GM18507 (cell line): ENCODE results near the gene TMED7.

Experiments
- DNase-seq: peaks from one replicate; pipeline ENCODE4 v3.0.0; 2011; ENCODE audit warnings: low read depth; ENCODE audit not compliant: insufficient read length; ENCODE audit errors: extremely low spot score
- FAIRE-seq: peaks from 2 replicates; lab custom pipeline; 2011; peaks lifted over from hg19 to GRCh38; lab: Jason Lieb, UNC

Gene TMED7

DNA sequence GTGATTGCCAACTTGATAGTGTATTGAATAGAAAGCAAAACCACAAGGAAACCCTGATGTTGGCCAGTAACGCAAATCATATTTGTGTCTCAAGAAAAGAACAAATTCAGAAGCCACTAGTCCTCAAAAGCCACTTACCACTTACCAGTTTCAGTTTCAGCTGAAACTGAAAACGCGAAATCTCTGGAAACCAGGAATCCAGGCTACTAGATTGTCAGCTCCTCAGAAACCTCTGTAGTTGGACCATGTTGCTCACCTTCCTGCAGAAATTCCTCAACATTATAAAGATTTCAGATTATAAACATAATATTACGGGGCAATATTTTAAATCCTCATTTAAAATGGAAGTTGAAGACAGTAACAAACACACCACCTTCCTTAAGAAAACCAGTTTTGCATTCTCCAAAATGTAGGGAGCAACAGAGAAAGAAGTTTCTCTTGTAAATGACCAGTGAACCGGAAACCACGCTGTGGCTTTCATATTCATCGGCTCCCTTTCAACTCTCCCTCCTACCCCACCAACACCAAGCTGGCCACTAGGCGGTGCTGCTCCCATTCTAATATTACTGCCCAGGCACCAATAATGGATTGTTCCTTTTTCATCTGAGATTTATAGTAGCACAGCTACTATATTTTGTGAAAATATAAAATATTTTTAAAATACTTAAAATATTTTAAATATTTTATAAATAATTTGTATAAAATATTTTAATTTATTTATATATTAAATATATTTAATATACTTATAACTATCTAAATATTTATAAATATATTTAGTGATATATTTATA is 8.7 kb upstream of the TMED7 start:
- FAIRE-seq (peak; percentile 97), DNase-seq (peak; percentile 56)

DNA sequence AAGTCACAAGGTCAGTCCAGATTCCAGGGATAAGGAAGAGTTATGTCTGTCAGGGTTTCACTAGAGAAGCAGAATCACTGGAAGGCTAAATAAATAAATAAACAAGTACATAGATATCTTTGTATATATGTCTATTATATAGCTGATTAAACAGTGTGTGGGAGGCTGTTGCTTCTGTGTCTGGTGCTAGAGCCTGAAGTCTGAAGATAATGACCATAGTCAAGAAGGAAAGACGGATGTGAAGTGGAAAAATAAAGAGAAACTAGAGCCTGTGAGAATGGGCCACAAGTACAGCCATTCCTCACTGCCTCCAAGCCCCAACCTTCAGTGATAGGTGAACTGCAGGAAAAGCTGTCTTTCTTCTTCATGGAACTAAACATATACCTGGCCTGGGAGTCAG is 4.1 kb upstream of the TMED7 start:
- DNase-seq (no peak), FAIRE-seq (no peak)

DNA sequence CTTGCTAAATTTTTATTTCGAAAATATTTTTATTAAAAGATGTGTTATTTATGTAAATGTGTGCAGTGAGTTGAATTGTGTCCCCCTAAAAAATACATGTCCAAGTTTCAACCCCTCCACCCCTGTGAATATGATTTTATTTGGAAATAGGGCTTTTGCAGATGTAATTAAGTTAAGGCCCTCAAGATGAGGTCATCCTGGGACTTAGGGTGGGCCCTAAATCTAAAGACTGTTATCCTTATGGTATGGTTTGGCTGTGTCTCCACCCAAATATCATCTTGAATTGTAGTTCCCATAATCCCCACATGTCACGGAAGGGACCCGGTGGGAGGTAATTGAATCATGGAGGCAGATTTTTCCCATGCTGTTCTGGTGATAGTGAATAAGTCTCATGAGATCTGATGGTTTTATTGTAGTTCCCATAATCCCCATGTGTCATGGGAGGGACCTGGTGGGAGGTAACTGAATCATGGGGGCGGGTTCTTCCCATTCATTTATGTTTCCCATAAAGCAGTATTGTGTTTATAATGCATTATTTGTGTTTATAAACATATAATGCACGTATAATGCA is 1.5 kb upstream of the TMED7 start:
- no peak for DNase-seq
- FAIRE-seq, result no peak

DNA sequence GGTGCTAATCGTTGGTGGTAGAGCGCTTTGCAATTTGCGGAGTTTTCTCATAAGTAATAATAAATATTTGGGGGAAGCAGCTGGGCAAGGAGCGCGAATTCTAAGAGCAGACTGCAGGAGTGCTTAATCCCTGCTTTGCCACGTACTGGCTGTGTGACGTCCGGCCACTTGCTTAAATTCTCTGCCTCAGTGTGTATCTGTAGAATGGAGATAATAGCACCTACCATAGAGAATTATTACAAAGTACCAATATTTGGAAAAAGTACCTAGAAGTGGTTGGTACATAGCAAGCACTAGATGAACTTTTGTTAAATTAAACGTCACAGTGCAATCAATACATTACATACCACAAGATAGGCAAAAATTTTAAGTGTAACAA is 598 bp upstream of the TMED7 start:
- no peak for DNase-seq
- FAIRE-seq, result no peak

DNA sequence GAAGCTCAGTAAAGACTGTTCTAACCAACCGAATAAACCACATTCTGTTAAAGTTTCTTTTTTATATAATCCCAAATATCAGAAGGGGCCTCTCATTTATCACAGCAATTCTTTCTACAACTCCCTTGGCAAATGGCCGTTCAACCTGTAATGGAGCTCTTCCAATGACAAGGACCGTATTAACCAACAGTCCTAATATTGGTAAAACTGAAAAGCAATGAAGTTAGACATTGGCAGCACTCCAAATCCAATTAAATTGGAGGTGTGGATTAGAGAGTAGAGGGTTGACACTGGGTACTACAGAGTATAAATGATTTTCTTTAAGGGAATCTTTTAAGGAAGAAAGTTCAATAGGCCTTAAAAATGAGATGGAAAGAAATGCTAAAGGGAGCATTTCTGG is 842 bp downstream of the TMED7 start:
- FAIRE-seq (peak; percentile 31), DNase-seq (no peak)

DNA sequence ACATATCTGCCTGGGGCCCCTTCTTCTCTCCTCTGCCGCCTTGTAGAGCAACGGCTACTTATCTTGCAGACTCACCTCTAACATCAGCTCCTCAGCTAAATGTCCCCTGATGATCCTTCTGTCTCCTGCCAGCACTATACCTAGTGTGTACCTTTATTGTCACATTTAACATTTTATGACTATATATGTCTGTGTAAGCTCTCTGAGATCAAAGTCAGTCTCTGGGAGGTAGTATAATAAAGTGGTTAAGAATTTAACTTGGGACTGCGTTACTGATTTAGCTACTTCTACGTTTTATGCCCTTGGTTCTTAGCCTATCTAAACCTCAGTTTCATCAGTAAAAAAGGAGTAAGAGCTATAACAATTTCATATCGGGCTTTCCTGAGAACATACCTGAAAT is 2.2 kb downstream of the TMED7 start:
- no peak for DNase-seq
- FAIRE-seq, result no peak

DNA sequence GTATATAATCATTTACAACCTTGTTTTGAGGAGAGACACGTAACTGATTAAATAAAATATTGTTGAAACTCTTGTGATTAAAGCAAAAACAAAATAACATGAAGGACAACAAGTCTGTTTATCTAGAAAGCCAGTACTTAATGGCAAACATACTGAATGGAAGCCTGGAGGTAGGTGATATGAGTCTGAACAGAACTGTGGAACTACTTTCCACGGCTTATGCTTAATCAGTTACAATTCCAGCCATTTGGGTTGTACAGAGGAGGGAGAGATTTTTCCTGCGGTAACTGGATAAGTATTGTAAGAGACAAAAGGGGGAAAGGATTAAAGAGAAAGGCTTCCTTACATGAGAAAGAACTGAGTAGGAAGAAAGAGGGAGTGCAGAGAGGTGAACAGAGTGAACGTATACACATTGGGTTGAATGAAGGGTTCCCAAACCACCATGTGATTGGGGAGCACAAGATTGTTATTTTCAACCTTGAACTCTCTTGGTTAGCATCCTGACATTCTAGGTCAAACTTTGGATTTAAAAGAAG is 4.4 kb downstream of the TMED7 start:
- FAIRE-seq (no peak), DNase-seq (no peak)

DNA sequence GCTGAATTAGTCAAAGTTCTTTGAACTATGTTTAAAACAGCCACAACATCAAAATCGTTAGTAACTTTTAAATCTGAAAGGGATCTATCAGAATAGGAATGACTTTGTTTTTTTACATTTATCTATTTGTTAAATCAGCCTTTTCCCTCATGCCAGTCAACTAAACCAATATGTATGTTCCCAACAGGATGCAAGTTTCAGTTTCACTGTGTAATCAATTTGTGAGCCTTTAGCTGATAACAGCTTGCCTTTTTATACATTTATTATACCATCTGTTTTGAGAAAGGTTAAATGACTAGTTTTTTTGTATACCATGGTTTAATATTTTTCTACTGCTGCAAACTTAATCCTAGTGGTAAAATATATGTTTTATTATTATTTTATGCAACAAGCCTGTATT is 8.9 kb downstream of the TMED7 start:
- no peak for FAIRE-seq

DNA sequence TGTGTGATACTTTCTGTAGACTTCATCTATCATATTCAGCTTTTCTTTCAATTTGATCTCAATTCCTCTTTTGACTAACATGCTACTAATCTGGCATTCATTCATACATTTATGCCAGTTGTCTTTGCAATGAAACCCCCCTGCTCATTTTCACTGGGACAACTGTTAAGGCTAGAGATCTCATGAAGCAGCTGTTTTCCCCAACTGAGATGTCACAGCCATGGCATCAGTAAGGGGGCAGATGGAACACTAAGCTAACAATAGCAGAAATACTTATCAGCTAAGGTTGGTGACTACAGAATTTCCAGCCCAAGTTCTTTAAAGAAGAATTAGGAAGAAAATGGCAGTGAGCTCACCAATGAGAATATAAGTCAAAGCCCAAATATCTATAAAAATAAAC is 9.4 kb downstream of the TMED7 start:
- FAIRE-seq, result no peak
- DNase-seq, result no peak

More for the DNA sequence above, 8.9 kb downstream of the TMED7 start:
- no peak for DNase-seq

DNA sequence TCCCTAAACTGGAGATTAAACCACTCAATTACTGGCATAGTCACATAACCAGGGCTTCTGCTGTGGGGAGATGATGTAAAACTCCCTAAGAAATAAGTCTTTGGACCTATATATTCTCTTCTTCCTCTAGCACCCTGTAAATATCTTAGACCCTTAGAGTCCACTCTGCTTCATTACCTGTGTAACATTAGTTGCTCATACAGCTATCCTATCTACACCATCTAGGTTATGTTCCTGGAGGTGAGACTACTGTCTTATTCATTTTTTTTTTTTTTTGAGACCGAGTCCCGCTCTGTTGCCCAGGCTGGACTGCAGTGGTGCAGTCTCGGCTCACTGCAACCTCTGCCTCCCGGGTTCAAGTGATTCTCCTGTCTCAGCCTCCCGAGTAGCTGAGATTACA is 14.0 kb downstream of the TMED7 start:
- no peak for FAIRE-seq

DNA sequence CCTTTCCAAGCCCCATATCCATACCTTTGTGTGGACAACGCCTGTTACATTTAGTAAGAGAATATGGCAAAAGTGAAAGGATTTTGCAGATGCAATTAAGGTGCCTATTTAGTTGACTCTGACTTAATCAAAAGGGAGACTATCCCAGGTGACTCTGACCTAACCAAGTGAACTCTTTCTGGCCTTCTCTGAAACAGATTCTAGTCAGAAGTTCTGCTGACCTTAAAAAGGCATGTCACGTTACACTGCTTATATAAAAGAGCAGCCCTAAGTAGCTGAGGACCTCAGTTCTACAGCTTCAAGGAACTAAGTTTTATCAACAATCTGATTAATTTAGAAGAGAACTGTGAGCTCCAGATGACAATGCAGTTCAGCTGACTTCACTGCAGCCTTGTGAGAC is 17.9 kb downstream of the TMED7 start:
- DNase-seq (no peak), FAIRE-seq (no peak)

More for the DNA sequence above, 14.0 kb downstream of the TMED7 start:
- DNase-seq, result no peak

DNA sequence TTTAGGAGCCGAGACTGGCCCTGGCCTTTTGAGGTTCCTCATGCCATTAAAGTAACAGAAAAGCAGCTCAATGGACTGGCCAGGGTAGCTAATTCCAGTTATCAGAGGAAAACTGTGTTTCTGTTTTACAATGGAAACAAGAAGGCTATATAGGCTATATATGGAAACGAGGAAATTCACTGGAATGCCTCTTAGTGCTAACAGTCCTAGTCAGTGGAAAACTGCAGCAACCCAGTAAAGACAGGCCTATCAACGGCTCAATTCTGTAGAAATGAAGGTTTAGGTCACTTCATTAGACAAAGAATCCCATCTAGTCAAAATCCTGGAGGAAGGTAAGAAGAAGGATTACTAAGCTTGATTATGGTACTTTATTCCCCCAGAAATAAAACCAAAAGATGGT is 20.4 kb downstream of the TMED7 start:
- FAIRE-seq (no peak), DNase-seq (no peak)

DNA sequence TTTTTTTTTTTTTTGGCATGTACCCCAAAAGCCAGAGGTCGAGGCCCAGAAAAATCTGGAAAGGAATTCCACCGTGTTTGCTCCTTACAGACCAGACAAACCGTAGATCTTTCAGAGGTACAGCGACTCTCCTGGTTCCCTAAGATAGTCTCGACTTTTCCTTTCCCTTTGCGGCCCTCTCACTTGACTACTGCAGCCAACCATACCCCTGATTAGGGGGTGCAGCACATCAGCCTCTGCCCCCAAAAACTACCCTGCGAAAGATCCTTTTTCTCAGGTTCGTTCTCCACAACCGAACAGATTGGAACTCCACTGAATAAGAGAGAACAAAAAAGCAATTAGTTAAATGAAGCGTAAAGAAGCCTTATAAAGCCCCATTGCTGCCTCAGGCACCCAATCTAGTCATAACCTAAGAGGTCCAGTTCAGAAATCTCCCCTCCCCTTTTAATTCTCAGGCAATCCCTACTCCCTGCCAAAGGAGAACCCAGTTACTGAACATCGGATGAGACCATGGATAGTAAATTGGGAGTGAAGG is 23.2 kb downstream of the TMED7 start:
- DNase-seq, result no peak
- FAIRE-seq, result no peak

DNA sequence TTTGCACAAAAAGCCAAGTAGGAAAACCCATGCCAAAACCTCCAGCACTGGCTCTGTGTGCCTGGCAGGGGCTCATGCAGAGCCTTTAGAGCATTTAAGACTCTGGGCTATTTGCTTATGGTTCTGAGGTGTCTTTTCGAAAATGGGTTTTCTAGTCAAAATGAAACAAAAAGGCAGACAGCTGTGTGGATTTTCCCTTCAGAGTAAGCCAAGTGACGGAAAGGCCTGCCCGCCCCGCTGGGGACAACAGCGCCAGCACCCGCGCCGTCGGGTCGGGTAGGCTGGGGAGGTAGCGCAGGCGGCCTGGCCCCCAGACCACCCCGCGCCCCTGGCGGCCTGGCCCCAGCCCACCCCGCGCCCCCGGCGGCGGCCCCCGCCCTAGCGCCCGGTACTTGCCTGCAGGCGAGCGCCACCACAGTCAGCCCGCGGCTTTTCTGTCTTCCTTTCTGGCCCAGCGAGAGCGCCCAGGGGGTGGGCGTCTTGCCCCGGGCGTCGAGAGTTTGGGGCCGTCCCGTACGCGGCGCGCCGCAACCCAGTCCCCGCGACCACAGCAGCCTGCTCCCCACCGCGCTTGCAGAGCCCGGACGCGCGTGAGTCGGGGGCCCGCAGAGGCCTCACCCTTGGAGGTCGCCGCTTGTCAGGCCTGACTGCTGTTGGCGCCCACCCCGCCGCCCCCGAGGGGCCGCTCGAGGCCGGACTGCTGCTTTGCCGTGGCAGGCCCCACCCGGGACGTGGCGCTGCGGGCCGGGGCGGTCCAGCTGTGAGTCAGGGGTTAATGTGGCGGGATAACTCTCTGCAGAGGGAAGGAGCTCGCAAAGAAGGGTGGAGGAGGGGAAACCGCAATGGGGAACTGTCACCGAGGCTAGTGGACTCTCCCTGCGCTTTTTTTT is 23.9 kb downstream of the TMED7 start, which contains the start of gene TICAM2:
TSS of gene TICAM2 (minus strand) at position 779 of the 890 bp plus-strand sequence. CDS start 21,223 bp downstream, outside the sequence.
- FAIRE-seq (peak; percentile 95), DNase-seq (peak; percentile 60)

DNA sequence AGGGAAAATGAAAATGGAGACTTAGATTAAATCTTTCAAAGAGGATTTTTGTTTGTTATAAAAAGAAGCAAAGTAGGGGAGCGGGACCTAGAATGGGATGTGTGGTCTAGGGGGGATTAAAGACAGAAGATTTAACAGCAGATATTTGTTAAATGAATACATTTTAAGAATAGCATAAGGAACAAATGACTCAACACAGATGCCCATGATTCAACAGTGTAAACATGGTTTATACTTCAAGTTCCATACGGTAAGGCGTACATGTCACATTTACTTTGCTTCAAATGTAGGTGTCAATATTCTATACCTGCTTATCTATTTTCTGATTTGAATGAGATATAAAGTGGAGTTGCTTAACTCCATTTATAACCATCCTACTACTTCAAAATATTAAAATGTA is 25.1 kb downstream of the TMED7 start:
- FAIRE-seq (no peak), DNase-seq (no peak)

DNA sequence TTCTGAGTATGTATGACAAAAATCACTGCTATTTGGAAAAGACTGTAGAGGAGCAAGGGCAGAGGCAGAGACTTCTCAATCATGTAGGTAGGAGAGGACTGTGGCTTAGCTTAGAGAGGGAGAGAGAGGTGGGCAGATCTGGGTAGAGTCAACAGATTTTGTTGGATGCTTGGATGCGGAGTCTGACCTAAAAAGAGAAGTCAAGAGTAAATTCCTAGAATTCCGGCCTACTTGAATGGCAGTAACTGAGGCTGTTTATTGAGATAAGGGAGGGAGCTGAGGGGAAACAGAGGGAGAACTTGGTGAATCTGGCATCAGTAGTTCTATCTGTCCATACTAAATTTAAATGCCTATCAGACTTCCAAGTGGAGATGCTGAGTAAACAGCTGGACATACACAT is 25.9 kb downstream of the TMED7 start:
- DNase-seq (no peak), FAIRE-seq (no peak)

DNA sequence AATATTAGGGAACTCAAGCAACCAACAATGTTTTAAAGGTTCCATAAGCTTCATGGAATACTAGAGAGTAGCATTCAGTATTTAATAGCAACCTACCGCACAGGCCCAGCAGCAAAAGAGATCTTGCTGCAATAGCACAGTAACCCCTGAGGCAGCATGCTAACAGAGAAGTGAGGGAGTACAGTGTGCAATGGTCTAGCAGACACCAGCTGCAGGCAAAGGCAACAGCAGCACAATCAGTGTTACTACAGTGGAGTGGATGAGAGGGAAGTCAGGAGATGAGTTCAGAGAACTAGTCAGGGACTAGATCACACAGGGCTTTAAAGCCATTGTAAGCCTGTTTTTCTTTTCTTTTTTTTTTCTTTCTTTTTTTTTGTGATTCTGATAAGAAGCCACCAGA is 26.3 kb downstream of the TMED7 start:
- no peak for DNase-seq
- FAIRE-seq, result peak; percentile 78

DNA sequence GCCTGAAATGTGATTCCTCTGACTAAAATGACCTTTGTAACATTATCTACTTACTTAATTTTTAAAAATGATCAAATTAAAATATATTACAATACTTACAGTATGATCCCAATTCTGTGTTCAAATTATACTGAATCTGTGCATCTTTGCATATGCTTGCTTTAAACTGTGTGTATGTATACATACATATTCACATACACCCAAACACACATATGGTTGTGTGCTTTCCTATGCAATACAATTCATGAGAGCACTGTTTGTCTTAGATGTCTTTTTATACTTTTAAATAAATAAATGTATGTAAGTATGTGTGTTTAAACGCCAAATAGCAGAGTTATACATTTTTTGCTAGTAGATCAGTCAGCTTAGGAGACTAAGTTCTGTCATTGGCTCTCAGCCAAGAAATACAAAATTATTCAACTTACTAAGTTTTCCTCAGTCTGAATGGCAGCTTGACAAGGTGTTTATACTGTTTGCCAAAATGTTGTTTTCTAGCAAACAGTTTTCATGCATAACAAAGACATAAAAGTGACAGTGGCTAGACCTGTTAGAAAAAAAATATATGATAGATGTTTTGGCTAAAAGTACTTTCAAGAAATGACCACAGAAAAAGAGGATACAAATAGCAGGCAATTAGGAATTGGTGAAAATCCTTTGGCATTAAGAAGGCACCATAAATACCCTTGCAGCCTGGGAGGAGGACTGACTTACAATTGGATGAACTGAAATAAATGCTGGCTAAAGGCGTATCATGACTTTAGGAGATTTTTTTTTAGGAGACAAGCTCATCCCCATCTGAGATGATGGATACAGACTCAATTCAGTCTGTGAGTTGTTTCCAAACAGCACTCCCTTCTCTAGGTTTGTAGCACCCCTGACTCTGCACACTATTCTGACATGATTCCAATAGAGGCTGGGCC is 31.4 kb downstream of the TMED7 start:
- DNase-seq (no peak), FAIRE-seq (no peak)

DNA sequence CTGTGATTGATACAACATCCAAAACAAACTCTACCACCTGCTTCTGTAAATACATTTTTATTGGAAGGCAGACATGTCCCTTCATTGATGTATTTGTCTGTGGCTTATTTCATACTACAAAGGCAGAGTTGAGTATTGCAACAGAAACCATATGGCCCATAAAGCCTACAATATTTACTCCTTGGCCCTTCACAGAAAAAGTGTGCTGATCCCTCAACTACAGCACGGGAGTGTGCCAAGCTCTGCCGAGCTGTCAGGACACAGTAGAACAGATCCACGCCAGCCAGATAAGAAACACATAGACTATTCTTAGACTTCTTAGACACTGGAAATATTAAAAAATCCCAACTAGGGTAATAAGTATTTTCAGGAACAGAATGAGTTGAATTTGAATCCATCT is 36.8 kb downstream of the TMED7 start:
- FAIRE-seq (no peak), DNase-seq (no peak)
